Peyer's patch (tissue), 4 donors: Measurements from ENCODE around the gene LMAN1. TPM values are rescaled to one million over a fixed set of nuclear protein-coding genes. Genes with fewer than 3 reads are reported as not detected.

Experiments used
- DNase-seq, 3 donors: peaks; one replicate each; pipeline ENCODE4 v3.0.0-alpha.2; 2017 to 2019
- H3K27ac ChIP-seq, 4 donors: fragments of 200-600 bp; sonication (generic); one replicate each; pipeline ENCODE4 v1.5.1; 2016 to 2019
- H3K27me3 ChIP-seq, 2 donors: fragments of 200-600 bp; sonication (generic); one replicate each; pipeline ENCODE4 v1.5.1; 2019
- H3K36me3 ChIP-seq, 3 donors: fragments of 200-600 bp; sonication (generic); one replicate each; pipeline ENCODE4 v1.5.1; 2016 to 2019
- H3K4me1 ChIP-seq, 4 donors: fragments of 200-600 bp; sonication (generic); one replicate each; pipeline ENCODE4 v1.5.1; 2016 to 2019
- H3K4me3 ChIP-seq, 4 donors: fragments of 200-600 bp; sonication (generic); 1 replicate in 3 of 4; 2 replicates in 1 of 4; pipeline ENCODE4 v1.5.1; 2016 to 2019; ENCODE audit warnings: mild to moderate bottlenecking in 1 of 4
- H3K9me3 ChIP-seq, 4 donors: fragments of 200-600 bp; sonication (generic); one replicate each; pipeline ENCODE4 v1.5.1; 2016 to 2019; ENCODE audit warnings: mild to moderate bottlenecking in 1 of 4
- CTCF ChIP-seq, 6 experiments: fragments of 450-650 bp in 4 of 6; fragments of 200-600 bp in 2 of 6; sonication (generic) in 1 of 6; IDR thresholded peaks; one replicate each; pipeline ENCODE4 v1.5.1; 2017 to 2019; ENCODE audit warnings: antibody characterized with exemption in 6 of 6, mild to moderate bottlenecking in 3 of 6, moderate library complexity in 1 of 6
- POLR2A ChIP-seq, 2 donors: fragments of 450-650 bp; IDR thresholded peaks; one replicate each; pipeline ENCODE4 v1.5.1; 2017; ENCODE audit warnings: antibody characterized with exemption in 2 of 2, mild to moderate bottlenecking in 2 of 2, moderate library complexity in 2 of 2
- total RNA-seq, 4 donors: library from RNA; depleted of rRNA; stranded (reverse); fragments of >200 nt; gene quantifications; one replicate each; pipeline ENCODE4 v1.1.0, GENCODE V29; 2016

LMAN1 gene
- total RNA-seq, 4 donors from 2014 or later: 59.7 to 78.5 (median 63.2) TPM

GRCh38 chr18:59382383-59382782 lies 23.3 kb upstream of the LMAN1 start:
- DNase-seq: no peak
- H3K9me3 ChIP-seq: no peaks in the 10 kb centered on the region
- H3K4me1 ChIP-seq: no peaks in the 10 kb centered on the region
- no peaks in the 10 kb centered on the region for H3K36me3 ChIP-seq
- H3K4me3 ChIP-seq: no peak overlapping the region
- no peaks in the 10 kb centered on the region for H3K27me3 ChIP-seq
- TF ChIP-seq CTCF (IDR thresholded peaks at IDR 0.05): no peak
- no peak for TF ChIP-seq POLR2A (IDR thresholded peaks at IDR 0.05)
- no peak overlapping the region for H3K27ac ChIP-seq

GRCh38 chr18:59381949-59382348 lies 22.9 kb upstream of the LMAN1 start:
- Histone ChIP-seq H3K27ac (no peak overlapping the region), H3K4me3 (no peak overlapping the region), H3K4me1 (no peaks in the 10 kb centered on the region), H3K36me3 (no peaks in the 10 kb centered on the region), H3K27me3 (no peaks in the 10 kb centered on the region), H3K9me3 (no peaks in the 10 kb centered on the region)
- no peak for DNase-seq
- TF ChIP-seq CTCF (IDR thresholded peaks at IDR 0.05): no peak
- no peak for TF ChIP-seq POLR2A (IDR thresholded peaks at IDR 0.05)

GRCh38 chr18:59380706-59381105 lies 21.6 kb upstream of the LMAN1 start:
- Histone ChIP-seq H3K27me3 (no peaks in the 10 kb centered on the region), H3K27ac (no peak overlapping the region), H3K9me3 (no peaks in the 10 kb centered on the region), H3K36me3 (no peaks in the 10 kb centered on the region), H3K4me1 (no peaks in the 10 kb centered on the region), H3K4me3 (no peak overlapping the region)
- DNase-seq: no peak
- TF ChIP-seq POLR2A (IDR thresholded peaks at IDR 0.05) (no peak), CTCF (IDR thresholded peaks at IDR 0.05) (no peak)

GRCh38 chr18:59379772-59380522 lies 20.9 kb upstream of the LMAN1 start:
- DNase-seq: no peak
- no peak for TF ChIP-seq POLR2A (IDR thresholded peaks at IDR 0.05)
- TF ChIP-seq CTCF (IDR thresholded peaks at IDR 0.05): no peak
- Histone ChIP-seq H3K4me3 (no peak overlapping the region), H3K27ac (no peak overlapping the region), H3K4me1 (no peaks in the 10 kb centered on the region), H3K36me3 (no peaks in the 10 kb centered on the region), H3K9me3 (no peaks in the 10 kb centered on the region), H3K27me3 (no peaks in the 10 kb centered on the region)

- H3K27ac ChIP-seq: no peak overlapping the region
- DNase-seq: no peak
- H3K4me1 ChIP-seq: no peaks in the 10 kb centered on the region
- TF ChIP-seq POLR2A (IDR thresholded peaks at IDR 0.05) (no peak), CTCF (IDR thresholded peaks at IDR 0.05) (no peak)
- no peak overlapping the region for H3K4me3 ChIP-seq
- H3K27me3 ChIP-seq: no peaks in the 10 kb centered on the region
- H3K36me3 ChIP-seq: no peaks in the 10 kb centered on the region
- H3K9me3 ChIP-seq: no peaks in the 10 kb centered on the region
Measured at GRCh38 chr18:59377613-59378337, 18.7 kb upstream of the LMAN1 start.
